Measurements from ENCODE around the gene SNX9. TPM values are rescaled to one million over a fixed set of nuclear protein-coding genes. Genes with fewer than 3 reads are reported as not detected.
A peak's percentile ranks its signal among the peaks of the same experiment; 100 is the strongest.

Gene SNX9
- total and polyA plus RNA-seq, 2 donors (not counting 1 experiment from before 2014, with no cell fraction given), result 56.8 to 117 TPM

DNA sequence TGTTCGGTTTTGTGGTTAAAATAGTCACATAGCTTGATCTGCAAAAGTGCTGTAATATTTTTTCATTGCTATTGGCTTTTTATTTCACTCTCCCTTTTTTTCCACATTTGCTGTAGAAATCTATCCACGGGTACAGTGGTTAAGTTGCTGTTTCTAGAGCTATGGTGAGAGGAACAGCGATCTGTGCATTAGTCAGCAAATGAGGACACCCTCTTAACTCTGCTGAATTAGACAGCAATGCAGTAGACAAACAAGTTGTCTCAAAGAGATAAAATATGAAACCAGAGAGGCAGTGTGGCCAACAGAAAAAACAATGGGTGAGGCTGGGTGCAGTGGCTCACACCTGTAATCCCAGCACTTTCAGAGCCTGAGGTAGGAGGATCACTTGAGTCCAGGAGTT, 141.1 kb downstream of the SNX9 start:
- Histone ChIP-seq H3K36me3 (ENCODE audit: control insufficient read depth, insufficient read depth, low read length) (no peaks in the 10 kb centered on the region), H3K27ac (ENCODE audit: insufficient read depth, low read length) (no peak overlapping the region), H3K79me2 (ENCODE audit: control insufficient read depth, insufficient read depth, low read length) (no peaks in the 10 kb centered on the region), H3K27me3 (ENCODE audit: control insufficient read depth, insufficient read depth, low read length) (no peaks in the 10 kb centered on the region), H3K4me2 (ENCODE audit: extremely low read depth, insufficient read depth, low read length) (no peak overlapping the region), H2AFZ (ENCODE audit: low read length) (no peak overlapping the region), H3K9ac (ENCODE audit: insufficient read depth, low read length) (no peak overlapping the region), H3K4me3 (replicated peaks in 1 of 4; ENCODE audit: control extremely low read depth in 1 of 4, insufficient read depth in 1 of 4, low read depth in 3 of 4, low read length in 4 of 4) (no peak overlapping the region), H4K20me1 (ENCODE audit: control insufficient read depth, extremely low read depth, insufficient read depth, low read length) (no peaks in the 10 kb centered on the region), H3K4me1 (ENCODE audit: control insufficient read depth, extremely low read depth, insufficient read depth, low read length) (peaks cover 13% of the 10 kb centered on the region), H3K9me3 (ENCODE audit: control insufficient read depth, insufficient read depth, low read depth, low read length) (no peaks in the 10 kb centered on the region)
- no peak for TF ChIP-seq EZH2 (IDR thresholded peaks at IDR 0.05; ENCODE audit: low read length, missing control alignments)
- TF ChIP-seq, protein P1, sequence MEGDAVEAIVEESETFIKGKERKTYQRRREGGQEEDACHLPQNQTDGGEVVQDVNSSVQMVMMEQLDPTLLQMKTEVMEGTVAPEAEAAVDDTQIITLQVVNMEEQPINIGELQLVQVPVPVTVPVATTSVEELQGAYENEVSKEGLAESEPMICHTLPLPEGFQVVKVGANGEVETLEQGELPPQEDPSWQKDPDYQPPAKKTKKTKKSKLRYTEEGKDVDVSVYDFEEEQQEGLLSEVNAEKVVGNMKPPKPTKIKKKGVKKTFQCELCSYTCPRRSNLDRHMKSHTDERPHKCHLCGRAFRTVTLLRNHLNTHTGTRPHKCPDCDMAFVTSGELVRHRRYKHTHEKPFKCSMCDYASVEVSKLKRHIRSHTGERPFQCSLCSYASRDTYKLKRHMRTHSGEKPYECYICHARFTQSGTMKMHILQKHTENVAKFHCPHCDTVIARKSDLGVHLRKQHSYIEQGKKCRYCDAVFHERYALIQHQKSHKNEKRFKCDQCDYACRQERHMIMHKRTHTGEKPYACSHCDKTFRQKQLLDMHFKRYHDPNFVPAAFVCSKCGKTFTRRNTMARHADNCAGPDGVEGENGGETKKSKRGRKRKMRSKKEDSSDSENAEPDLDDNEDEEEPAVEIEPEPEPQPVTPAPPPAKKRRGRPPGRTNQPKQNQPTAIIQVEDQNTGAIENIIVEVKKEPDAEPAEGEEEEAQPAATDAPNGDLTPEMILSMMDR (conservative IDR thresholded peaks at IDR 0.05 in 1 of 2, IDR thresholded peaks at IDR 0.05 in 1 of 2; ENCODE audit: low read depth in 1 of 2, low read length in 2 of 2), result no peak
- peak; percentile 36 to 52 for DNase-seq (ENCODE audit: low read depth in 2 of 2)

DNA sequence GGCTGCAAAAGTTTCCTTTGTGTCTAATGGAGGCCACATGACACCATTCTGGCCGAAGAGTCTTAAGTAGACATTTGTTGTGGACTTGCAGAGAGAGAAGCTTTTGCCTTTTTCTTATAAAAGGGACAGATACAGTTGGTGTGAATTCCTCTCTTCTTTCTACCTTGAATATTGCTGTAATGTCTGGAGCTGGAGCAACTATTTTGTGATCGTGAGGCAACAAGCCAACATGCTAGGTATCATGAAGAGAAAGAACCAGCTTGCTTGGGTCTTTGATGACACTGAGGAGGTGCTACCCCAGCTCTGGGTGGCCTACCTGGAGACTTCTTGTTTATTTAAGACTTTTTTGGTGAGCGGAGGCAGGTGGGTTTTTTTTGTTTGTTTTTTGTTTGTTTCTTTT, 142.3 kb downstream of the SNX9 start:
- Histone ChIP-seq H3K27ac (ENCODE audit: insufficient read depth, low read length) (no peak overlapping the region), H3K9me3 (ENCODE audit: control insufficient read depth, insufficient read depth, low read depth, low read length) (no peaks in the 10 kb centered on the region), H3K36me3 (ENCODE audit: control insufficient read depth, insufficient read depth, low read length) (no peaks in the 10 kb centered on the region), H3K4me1 (ENCODE audit: control insufficient read depth, extremely low read depth, insufficient read depth, low read length) (peaks cover 15% of the 10 kb centered on the region), H3K4me3 (replicated peaks in 1 of 4; ENCODE audit: control extremely low read depth in 1 of 4, insufficient read depth in 1 of 4, low read depth in 3 of 4, low read length in 4 of 4) (no peak overlapping the region), H3K79me2 (ENCODE audit: control insufficient read depth, insufficient read depth, low read length) (no peaks in the 10 kb centered on the region), H3K27me3 (ENCODE audit: control insufficient read depth, insufficient read depth, low read length) (no peaks in the 10 kb centered on the region), H4K20me1 (ENCODE audit: control insufficient read depth, extremely low read depth, insufficient read depth, low read length) (no peaks in the 10 kb centered on the region), H3K4me2 (ENCODE audit: extremely low read depth, insufficient read depth, low read length) (no peak overlapping the region), H2AFZ (ENCODE audit: low read length) (no peak overlapping the region), H3K9ac (ENCODE audit: insufficient read depth, low read length) (no peak overlapping the region)
- no peak for DNase-seq (ENCODE audit: low read depth in 2 of 2)
- TF ChIP-seq, protein P1 (conservative IDR thresholded peaks at IDR 0.05 in 1 of 2, IDR thresholded peaks at IDR 0.05 in 1 of 2; ENCODE audit: low read depth in 1 of 2, low read length in 2 of 2), result no peak
- TF ChIP-seq EZH2 (IDR thresholded peaks at IDR 0.05; ENCODE audit: low read length, missing control alignments), result no peak

DNA sequence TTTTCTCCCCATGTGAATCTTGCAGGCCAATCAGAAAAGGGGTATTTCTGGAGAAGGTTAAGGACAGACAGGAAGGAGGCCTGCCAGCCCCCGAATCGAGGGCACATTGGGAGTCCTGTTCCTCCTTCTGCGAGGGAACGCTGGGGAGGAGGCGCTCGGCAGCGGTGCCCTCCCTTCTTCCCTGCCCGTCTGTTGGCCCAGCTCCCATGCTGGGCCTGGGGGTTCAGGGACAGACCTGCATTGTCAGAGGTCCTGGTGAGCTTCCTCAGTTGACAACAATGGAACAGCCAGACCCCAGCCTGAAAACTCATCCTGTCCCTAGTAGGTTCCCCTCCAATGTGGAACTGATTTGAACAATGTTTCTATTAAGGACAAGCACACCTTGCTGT, 143.5 kb downstream of the SNX9 start:
- no peaks in the 10 kb centered on the region for H4K20me1 ChIP-seq (ENCODE audit: control insufficient read depth, extremely low read depth, insufficient read depth, low read length)
- H3K9ac ChIP-seq (ENCODE audit: insufficient read depth, low read length), result no peak overlapping the region
- TF ChIP-seq EZH2 (IDR thresholded peaks at IDR 0.05; ENCODE audit: low read length, missing control alignments), result no peak
- TF ChIP-seq, protein P1 (conservative IDR thresholded peaks at IDR 0.05 in 1 of 2, IDR thresholded peaks at IDR 0.05 in 1 of 2; ENCODE audit: low read depth in 1 of 2, low read length in 2 of 2), result no peak
- no peaks in the 10 kb centered on the region for H3K79me2 ChIP-seq (ENCODE audit: control insufficient read depth, insufficient read depth, low read length)
- no peak for DNase-seq (ENCODE audit: low read depth in 2 of 2)
- H3K36me3 ChIP-seq (ENCODE audit: control insufficient read depth, insufficient read depth, low read length), result no peaks in the 10 kb centered on the region
- H3K9me3 ChIP-seq (ENCODE audit: control insufficient read depth, insufficient read depth, low read depth, low read length), result no peaks in the 10 kb centered on the region
- H3K4me3 ChIP-seq (replicated peaks in 1 of 4; ENCODE audit: control extremely low read depth in 1 of 4, insufficient read depth in 1 of 4, low read depth in 3 of 4, low read length in 4 of 4), result no peak overlapping the region
- H3K4me2 ChIP-seq (ENCODE audit: extremely low read depth, insufficient read depth, low read length), result no peak overlapping the region
- peaks cover 15% of the 10 kb centered on the region for H3K4me1 ChIP-seq (ENCODE audit: control insufficient read depth, extremely low read depth, insufficient read depth, low read length)
- H3K27ac ChIP-seq (ENCODE audit: insufficient read depth, low read length), result no peak overlapping the region
- no peaks in the 10 kb centered on the region for H3K27me3 ChIP-seq (ENCODE audit: control insufficient read depth, insufficient read depth, low read length)
- no peak overlapping the region for H2AFZ ChIP-seq (ENCODE audit: low read length)

Measured in fibroblast of lung (primary cell).